MM.1S (cell line): ENCODE results near the gene TMEM69.

Source experiments
- CTCF ChIP-seq: fragments of 300-600 bp; sonication (generic); IDR thresholded peaks from 2 replicates; pipeline ENCODE4 v1.5.1; 2016; ENCODE audit warnings: antibody characterized with exemption, low read length, mixed read lengths
- EZH2 ChIP-seq: fragments of 300-600 bp; sonication (generic); optimal IDR thresholded peaks from 2 replicates; pipeline ENCODE3; 2017; ENCODE audit warnings: low read depth, mild to moderate bottlenecking, antibody characterized with exemption, low read length, mixed read lengths
- EZH2phosphoT487 ChIP-seq: fragments of 300-600 bp; sonication (generic); IDR thresholded peaks from 2 replicates; pipeline ENCODE4 v1.6.1; 2018; ENCODE audit warnings: antibody characterized with exemption, low read length

- TF ChIP-seq CTCF = peak; percentile 45
- TF ChIP-seq EZH2 = no peak
- TF ChIP-seq EZH2phosphoT487 = no peak
Measured at GRCh38 chr1:45643978-45644377, 44.0 kb upstream of the TMEM69 start.
